ENCODE results near the gene SPRR4.

GRCh38 chr1:152993186-152993585 lies 22.7 kb downstream of the SPRR4 start:
- TF ChIP-seq, protein P1, sequence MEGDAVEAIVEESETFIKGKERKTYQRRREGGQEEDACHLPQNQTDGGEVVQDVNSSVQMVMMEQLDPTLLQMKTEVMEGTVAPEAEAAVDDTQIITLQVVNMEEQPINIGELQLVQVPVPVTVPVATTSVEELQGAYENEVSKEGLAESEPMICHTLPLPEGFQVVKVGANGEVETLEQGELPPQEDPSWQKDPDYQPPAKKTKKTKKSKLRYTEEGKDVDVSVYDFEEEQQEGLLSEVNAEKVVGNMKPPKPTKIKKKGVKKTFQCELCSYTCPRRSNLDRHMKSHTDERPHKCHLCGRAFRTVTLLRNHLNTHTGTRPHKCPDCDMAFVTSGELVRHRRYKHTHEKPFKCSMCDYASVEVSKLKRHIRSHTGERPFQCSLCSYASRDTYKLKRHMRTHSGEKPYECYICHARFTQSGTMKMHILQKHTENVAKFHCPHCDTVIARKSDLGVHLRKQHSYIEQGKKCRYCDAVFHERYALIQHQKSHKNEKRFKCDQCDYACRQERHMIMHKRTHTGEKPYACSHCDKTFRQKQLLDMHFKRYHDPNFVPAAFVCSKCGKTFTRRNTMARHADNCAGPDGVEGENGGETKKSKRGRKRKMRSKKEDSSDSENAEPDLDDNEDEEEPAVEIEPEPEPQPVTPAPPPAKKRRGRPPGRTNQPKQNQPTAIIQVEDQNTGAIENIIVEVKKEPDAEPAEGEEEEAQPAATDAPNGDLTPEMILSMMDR (IDR thresholded peaks at IDR 0.05; ENCODE audit: low read depth, low read length): no peak
- TF ChIP-seq, protein P2, sequence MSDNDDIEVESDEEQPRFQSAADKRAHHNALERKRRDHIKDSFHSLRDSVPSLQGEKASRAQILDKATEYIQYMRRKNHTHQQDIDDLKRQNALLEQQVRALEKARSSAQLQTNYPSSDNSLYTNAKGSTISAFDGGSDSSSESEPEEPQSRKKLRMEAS (IDR thresholded peaks at IDR 0.05; ENCODE audit: low read depth, low read length): no peak
- TF ChIP-seq POLR2A (IDR thresholded peaks at IDR 0.05; ENCODE audit: extremely low read depth, insufficient read length) (no peak), MYC (IDR thresholded peaks at IDR 0.05; ENCODE audit: low read depth, low read length) (no peak)

All from NB4 (cell line).